ENCODE measurements around the gene TNS1. TPM values are rescaled to one million over a fixed set of nuclear protein-coding genes. Genes with fewer than 3 reads are reported as not detected.

TNS1 gene
- total RNA-seq, 1 experiment from 2014 or later = 6.2 TPM

DNA sequence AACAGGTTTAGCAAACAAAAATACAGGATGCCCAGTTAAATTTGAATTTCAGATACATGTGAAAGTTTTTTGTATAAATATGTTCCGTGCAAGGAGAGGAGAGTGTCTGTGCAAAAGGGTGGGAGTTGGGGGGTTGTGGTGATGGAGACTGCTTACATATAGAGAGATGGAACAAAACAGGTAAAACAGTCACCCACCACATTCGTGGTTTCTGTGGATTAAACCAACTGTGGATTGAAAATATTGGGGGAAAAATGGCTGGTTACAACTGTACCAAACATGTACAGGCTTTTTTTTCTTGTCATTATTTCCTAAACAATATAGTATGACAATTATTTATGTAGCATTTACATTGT, 245.7 kb downstream of the TNS1 start (continued):
- TF ChIP-seq REST (IDR thresholded peaks at IDR 0.05; ENCODE audit: low read depth) (no peak), POLR2AphosphoS5 (IDR thresholded peaks at IDR 0.05; ENCODE audit: low read depth, low read length) (no peak), EGR1 (IDR thresholded peaks at IDR 0.05; ENCODE audit: low read depth) (no peak), FOSL1 (IDR thresholded peaks at IDR 0.05; ENCODE audit: low read depth) (no peak), YY1 (IDR thresholded peaks at IDR 0.05; ENCODE audit: extremely low read depth, insufficient replicate concordance, low read depth, low read length) (no peak)

DNA sequence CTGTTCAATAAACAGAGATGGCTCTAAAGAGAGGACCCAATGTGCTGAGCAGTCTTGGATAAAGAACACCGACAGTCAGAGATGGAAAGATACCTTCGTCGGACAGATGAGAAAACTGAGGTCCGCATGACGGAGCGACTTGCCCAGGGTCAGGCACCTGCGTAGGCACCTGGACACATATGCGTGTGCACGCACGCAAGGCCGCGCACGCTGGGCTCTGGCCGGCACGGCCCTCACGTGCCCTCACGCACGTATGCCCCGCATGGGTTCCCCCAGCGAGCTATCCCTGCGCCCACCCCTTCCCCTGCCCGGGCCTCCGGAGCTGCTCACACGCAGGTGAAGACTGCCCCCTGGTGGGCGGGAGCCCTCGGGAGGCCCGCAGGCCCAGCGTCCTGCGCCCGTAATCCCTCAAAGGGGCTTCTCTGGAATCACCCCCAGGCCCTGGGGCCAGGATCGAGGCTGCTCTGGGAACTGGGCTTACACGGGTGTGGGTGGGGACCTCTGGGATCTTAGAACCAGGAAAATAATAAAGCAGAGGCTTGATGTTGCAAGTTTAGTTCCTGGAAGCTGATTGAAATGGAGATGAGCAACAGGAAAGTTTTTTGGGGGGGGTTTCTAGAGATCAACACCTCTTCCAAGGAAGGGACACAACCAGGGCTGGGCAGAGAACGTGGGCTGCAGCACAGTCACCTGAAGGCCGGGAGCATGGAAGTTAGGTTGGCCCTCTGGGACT, 246.3 kb downstream of the TNS1 start:
- intact Hi-C loops (cut with micrococcal nuclease) = loop anchor here (1.0 to 5.0 kb wide), 3 partner anchors 104 to 1237 kb away; no protein-coding TSS in a partner anchor
- CTCF ChIA-PET = interaction anchor here (0.8 to 1.8 kb wide), 8 partner anchors 20 to 1069 kb away, joined by 3 to 7 read pairs (median 4); no protein-coding TSS in a partner anchor
- Histone ChIP-seq H3K79me2 (ENCODE audit: insufficient read depth, low read length) (no peaks in the 10 kb centered on the region), H3K27ac (ENCODE audit: low read depth, low read length) (no peak overlapping the region), H3K9me2 (ENCODE audit: insufficient read depth) (no peaks in the 10 kb centered on the region), H4K20me1 (ENCODE audit: insufficient read depth) (no peaks in the 10 kb centered on the region), H2AFZ (ENCODE audit: low read depth, low read length, poor library complexity, severe bottlenecking) (peak overlapping the region; percentile 62), H3K4me3 (replicated peaks in 1 of 2; ENCODE audit: low read depth in 1 of 2, low read length in 2 of 2) (peak overlapping the region; percentile 19 to 31), H3K9ac (ENCODE audit: low read length) (no peak overlapping the region), H3K36me3 (ENCODE audit: control insufficient read depth in 1 of 2, insufficient read depth in 2 of 2, low read length in 2 of 2) (no peaks in the 10 kb centered on the region), H3K4me2 (ENCODE audit: low read length) (peak overlapping the region; percentile 58), H3K4me1 (ENCODE audit: control insufficient read depth in 1 of 2, insufficient read depth in 2 of 2, low read length in 2 of 2) (peaks cover 0 to 9% of the 10 kb centered on the region in 2 experiments; a peak in 1 of 4 replicates), H3K27me3 (ENCODE audit: insufficient read depth, low read length) (peaks cover 27% of the 10 kb centered on the region), H3K9me3 (ENCODE audit: control insufficient read depth in 1 of 2, insufficient read depth in 1 of 2, low read depth in 1 of 2, low read length in 2 of 2) (no peaks in the 10 kb centered on the region)
- DNase-seq (ENCODE audit: low read depth, low spot score) = peak; percentile 40
- no TSS peak for BruUV-seq (replicated peaks)
- no peak for TF ChIP-seq SP1 (IDR thresholded peaks at IDR 0.05; ENCODE audit: low read depth)
- peak; percentile 32; the same call in 1 of the 2 replicates for TF ChIP-seq ZFX (IDR thresholded peaks at IDR 0.05)
- no peak for TF ChIP-seq POLR2AphosphoS5 (IDR thresholded peaks at IDR 0.05; ENCODE audit: low read depth, low read length)
- TF ChIP-seq YY1 (IDR thresholded peaks at IDR 0.05; ENCODE audit: extremely low read depth, insufficient replicate concordance, low read depth, low read length) = no peak
- peak; percentile 68 for TF ChIP-seq POLR2A (IDR thresholded peaks at IDR 0.05; ENCODE audit: borderline replicate concordance, extremely low read depth, insufficient read depth, insufficient read length)
- no peak for TF ChIP-seq EGR1 (IDR thresholded peaks at IDR 0.05; ENCODE audit: low read depth)
- TF ChIP-seq CTCF (IDR thresholded peaks at IDR 0.05 in 2 of 3, conservative IDR thresholded peaks at IDR 0.05 in 1 of 3; ENCODE audit: borderline replicate concordance in 1 of 3, insufficient read depth in 1 of 3, low read depth in 2 of 3, low read length in 2 of 3) = peak; percentile 68 to 95 (median 94)
- TF ChIP-seq RAD21 (IDR thresholded peaks at IDR 0.05; ENCODE audit: low read depth) = peak; percentile 88
- RAD21 ChIA-PET (ENCODE audit: low non-redundant PET in 1 of 2, low total read pairs in 2 of 2, uncharacterized antibody in 2 of 2, unreplicated experiment in 2 of 2) = no interaction called here
- peak; percentile 97 for ATAC-seq
- POLR2A ChIA-PET = no interaction called here

Data from HCT116 (cell line).